Measurements from ENCODE around the gene TNN.

Gene TNN

GRCh38 chr1:175176246-175176645 lies 108.6 kb downstream of the TNN start:
- DNase-seq (ENCODE audit: low read depth in 2 of 2), result no peak

DNA sequence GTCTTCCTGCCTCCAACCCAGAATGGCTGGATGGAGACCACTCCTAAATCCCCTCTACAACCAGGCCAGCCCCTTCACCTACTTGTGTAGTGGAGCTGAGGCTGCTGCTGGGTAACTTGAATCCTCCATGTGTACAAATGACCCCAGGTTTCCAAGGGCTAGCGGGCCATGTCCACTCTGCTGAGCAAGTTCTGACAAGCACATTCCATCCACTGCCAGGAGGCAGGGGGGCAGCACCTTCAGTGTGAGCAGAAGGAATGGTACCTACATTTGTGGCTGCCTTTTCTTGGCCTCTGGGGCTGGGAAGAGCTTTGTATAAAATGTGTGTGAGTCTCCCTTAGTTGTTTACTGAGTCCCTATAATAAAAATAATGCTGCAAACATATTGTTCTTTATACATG lies 110.4 kb downstream of the TNN start:
- no peak for DNase-seq (ENCODE audit: low read depth in 2 of 2)

GRCh38 chr1:175178456-175178855 lies 110.8 kb downstream of the TNN start:
- DNase-seq (ENCODE audit: low read depth in 2 of 2), result no peak

GRCh38 chr1:175179837-175180590 lies 112.4 kb downstream of the TNN start:
- DNase-seq (ENCODE audit: low read depth in 2 of 2), result no peak

- DNase-seq (ENCODE audit: low read depth in 2 of 2), result no peak
Measured at GRCh38 chr1:175182201-175182746, 114.6 kb downstream of the TNN start.

- no peak for DNase-seq (ENCODE audit: low read depth in 2 of 2)
Measured at GRCh38 chr1:175183586-175183985, 116.0 kb downstream of the TNN start.

GRCh38 chr1:175185903-175186302 lies 118.3 kb downstream of the TNN start:
- no peak for DNase-seq (ENCODE audit: low read depth in 2 of 2)

GRCh38 chr1:175186433-175187160 lies 119.0 kb downstream of the TNN start:
- no peak for DNase-seq (ENCODE audit: low read depth in 2 of 2)

GRCh38 chr1:175188936-175189335 lies 121.3 kb downstream of the TNN start:
- DNase-seq (ENCODE audit: low read depth in 2 of 2), result peak in 1 of 2 donors; percentile 18

DNA sequence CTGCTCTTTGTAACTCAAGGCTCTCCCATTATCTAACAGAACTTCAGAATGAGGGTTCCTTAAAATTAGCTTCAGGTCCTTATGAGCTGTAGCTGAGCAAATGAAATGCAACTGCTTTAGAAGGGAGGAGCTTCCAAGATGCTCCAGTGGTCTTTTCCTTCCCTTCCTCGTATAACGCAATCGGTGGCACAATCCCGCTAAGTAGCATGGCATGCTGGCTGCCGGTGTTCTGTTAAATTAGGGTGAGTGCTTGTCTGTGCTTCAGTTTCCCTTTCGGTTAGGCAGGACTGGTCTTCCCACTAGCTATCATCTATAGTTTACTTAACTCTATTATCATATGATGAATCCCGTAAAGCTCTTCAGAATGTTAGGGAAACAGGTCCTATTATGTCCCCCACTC lies 124.0 kb downstream of the TNN start:
- DNase-seq (ENCODE audit: low read depth in 2 of 2), result no peak

DNA sequence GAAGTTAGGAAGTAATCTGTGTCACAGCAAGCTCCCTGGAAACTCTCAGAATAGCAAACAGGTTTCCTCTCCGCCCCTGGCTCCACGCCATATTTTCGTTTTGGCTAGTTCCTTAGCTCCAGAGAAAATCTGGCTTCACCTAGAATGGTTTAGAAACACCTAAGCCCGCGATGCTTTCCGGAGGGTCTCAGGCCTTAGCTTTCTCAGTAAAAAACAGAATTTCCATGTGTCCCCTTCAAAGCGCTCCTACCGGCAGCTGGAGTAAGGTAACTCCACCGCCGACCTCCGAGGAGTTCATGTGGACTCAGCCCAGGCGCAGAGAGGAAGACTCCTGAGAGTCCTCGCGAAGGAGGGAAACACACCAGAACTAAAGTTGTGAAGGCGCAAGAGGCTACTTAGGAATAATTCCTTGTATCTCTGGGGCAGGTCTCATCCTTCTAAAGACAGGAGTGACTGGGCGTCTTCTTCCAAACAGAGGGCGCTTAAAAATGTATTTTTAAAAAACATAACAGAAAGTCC lies 124.5 kb downstream of the TNN start:
- DNase-seq (ENCODE audit: low read depth in 2 of 2), result no peak

GRCh38 chr1:175192630-175193526 lies 125.2 kb downstream of the TNN start, which contains the start of gene KIAA0040:
TSS of gene KIAA0040 (minus strand) at chr1:175192776. CDS start at chr1:175161013, 31,763 bp downstream.
- DNase-seq (ENCODE audit: low read depth in 2 of 2), result no peak

DNA sequence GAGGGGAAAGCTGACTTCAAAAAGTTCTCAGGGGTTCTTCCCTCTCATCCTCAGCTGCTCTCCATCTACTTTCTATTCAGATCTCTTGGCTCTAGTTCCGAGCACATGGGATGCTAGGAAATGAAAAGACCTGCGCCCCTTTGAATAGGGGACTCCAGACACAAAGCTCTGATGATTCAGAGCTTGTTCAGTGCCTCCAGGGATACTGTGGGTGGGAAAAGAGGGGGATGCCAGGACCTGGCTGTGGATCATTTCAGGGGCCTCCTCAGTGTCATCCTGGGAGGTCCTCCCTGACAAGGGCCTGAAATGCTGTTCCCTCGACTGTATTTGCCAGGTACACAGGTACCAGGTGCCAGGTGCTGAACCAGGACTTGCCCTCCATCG lies 125.9 kb downstream of the TNN start:
- DNase-seq (ENCODE audit: low read depth in 2 of 2), result no peak

GRCh38 chr1:175195281-175195680 lies 127.6 kb downstream of the TNN start:
- DNase-seq (ENCODE audit: low read depth in 2 of 2), result no peak

DNA sequence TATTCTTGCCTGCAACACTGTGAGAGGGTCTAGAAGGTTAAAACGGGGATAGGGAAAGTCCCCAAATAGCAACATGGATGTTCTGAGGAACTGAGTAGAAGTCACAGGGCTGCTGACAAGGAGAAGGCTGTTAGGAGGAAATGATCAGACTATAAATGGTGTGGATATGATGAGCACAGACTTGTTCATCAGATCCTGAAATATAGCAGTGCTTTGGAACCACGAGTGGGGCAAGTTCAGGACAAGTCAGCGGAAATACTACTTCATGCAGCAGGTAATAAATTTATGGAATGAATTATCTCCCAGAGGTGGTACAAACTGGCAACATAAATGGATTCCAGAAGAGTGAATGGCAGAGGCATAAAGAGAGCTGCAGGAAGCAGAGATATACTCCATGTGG lies 128.2 kb downstream of the TNN start:
- DNase-seq (ENCODE audit: low read depth in 2 of 2), result no peak

GRCh38 chr1:175197531-175197930 lies 129.9 kb downstream of the TNN start:
- no peak for DNase-seq (ENCODE audit: low read depth in 2 of 2)

Data from stimulated activated CD4-positive, alpha-beta T cell treated with anti-CD3 and anti-CD28 coated beads, Interleukin-1b, Interleukin-23, amount 100 ng/mL, for 1 hour (primary cell).